A549 (cell line): Measurements from ENCODE around the gene SLC38A4.

Experiments
- CTCF ChIP-seq: fragments of >200 bp; sonication (Bioruptor Twin); formaldehyde crosslinking; IDR thresholded peaks from 3 replicates; pipeline ENCODE4 v1.5.1; 2016
- JUN ChIP-seq, 2 experiments: fragments of >200 bp; sonication (Bioruptor Twin); formaldehyde crosslinking; IDR thresholded peaks; 2 replicates in 1 of 2; 3 replicates in 1 of 2; pipeline ENCODE4 v1.6.1; 2016 to 2017
- KDM1A ChIP-seq: fragments of 200-600 bp; sonication (generic); IDR thresholded peaks from 2 replicates; pipeline ENCODE4 v1.6.1; 2016; ENCODE audit warnings: low read depth, mild to moderate bottlenecking
- MAFK ChIP-seq: fragments of 450-650 bp; IDR thresholded peaks from 2 replicates; pipeline ENCODE4 v1.6.1; 2014; ENCODE audit not compliant: partially characterized antibody
- NFE2L2 ChIP-seq: fragments of 150-350 bp; conservative IDR thresholded peaks from 2 replicates; pipeline ENCODE4 v1.6.1; 2014; ENCODE audit warnings: low read length
- PBX3 ChIP-seq: IDR thresholded peaks from 2 replicates; pipeline ENCODE4 v1.6.1; 2012
- POLR2A ChIP-seq: IDR thresholded peaks from 2 replicates; pipeline ENCODE4 v1.6.1; 2012; ENCODE audit warnings: mild to moderate bottlenecking, low read length

- TF ChIP-seq POLR2A (no peak), CTCF (no peak), KDM1A (no peak), PBX3 (no peak), NFE2L2 (no peak), JUN (IDR thresholded peaks at IDR 0.05) (no peak), MAFK (no peak)
Observed at GRCh38 chr12:46749322-46749721, 76.5 kb downstream of the SLC38A4 start.
